GM20000 (cell line): Measurements from ENCODE around the gene OPTC.

Source experiments
- DNase-seq: peaks from one replicate; pipeline ENCODE4 v3.0.0; 2012; ENCODE audit warnings: low spot score
- TF ChIP-seq, protein P1 (sequence below): IDR thresholded peaks from 2 replicates; pipeline ENCODE4 v1.5.1; 2012; ENCODE audit warnings: mild to moderate bottlenecking, control low read depth; ENCODE audit errors: extremely low read depth, missing control alignments

OPTC gene

DNA sequence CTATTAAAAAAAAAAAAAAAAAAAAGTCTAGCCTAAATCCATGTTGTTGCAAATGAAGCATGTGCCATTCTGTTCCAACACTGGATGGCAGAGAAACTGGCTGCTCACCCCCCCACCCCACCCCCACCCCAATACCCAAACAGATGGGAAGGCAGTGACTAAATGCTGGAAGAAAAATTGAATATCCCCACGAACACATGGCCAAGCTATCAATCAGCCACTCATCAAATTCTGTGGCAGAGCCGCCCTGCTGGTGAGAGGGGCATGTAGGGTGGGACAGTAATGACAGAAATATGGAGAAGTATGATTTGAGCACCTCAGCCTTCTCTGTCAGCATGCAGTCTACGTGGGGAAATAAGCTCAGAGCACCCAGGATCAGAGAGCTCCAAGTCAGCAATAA, 34.1 kb downstream of the OPTC start:
- no peak for DNase-seq
- TF ChIP-seq, protein P1, sequence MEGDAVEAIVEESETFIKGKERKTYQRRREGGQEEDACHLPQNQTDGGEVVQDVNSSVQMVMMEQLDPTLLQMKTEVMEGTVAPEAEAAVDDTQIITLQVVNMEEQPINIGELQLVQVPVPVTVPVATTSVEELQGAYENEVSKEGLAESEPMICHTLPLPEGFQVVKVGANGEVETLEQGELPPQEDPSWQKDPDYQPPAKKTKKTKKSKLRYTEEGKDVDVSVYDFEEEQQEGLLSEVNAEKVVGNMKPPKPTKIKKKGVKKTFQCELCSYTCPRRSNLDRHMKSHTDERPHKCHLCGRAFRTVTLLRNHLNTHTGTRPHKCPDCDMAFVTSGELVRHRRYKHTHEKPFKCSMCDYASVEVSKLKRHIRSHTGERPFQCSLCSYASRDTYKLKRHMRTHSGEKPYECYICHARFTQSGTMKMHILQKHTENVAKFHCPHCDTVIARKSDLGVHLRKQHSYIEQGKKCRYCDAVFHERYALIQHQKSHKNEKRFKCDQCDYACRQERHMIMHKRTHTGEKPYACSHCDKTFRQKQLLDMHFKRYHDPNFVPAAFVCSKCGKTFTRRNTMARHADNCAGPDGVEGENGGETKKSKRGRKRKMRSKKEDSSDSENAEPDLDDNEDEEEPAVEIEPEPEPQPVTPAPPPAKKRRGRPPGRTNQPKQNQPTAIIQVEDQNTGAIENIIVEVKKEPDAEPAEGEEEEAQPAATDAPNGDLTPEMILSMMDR = no peak

DNA sequence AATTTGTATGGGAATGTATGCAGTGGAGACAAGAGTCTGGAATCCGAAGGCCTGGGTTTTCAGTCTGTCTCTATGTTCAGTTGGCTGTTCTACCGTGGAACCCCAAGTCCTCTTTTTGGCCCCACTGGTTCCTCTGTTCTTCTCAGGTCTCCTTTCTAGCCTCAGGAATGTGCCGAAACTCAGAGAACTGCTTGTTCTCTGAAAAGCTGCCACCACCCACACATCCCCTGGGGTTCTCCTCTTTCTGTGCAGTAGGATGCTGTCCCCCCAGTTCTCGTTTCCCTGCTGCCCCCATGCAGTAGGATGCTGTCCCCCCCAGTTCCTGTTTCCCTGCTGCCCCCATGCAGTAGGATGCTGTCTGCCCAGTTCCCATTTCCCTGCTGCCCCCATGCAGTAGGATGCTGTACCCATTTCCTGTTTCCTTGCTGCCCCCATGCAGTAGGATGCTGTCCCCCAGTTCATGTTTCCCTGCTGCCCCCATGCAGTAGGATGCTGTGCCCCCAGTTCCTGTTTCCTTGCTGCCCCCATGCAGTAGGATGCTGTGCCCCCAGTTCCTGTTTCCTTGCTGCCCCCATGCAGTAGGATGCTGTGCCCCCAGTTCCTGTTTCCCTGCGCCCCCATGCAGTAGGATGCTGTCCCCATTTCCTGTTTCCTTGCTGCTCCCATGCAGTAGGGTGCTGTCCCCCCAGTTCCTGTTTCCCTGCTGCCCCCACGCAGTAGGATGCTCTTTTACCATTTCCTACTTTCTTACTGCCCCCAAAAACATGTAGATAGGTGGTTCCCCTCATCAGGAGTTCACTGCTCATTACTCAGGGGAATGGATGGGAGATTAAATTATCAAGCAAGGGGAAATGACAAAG, 35.3 kb downstream of the OPTC start:
- DNase-seq = no peak
- TF ChIP-seq, protein P1 = no peak

GRCh38 chr1:203531063-203531462, 37.1 kb downstream of the OPTC start:
- no peak for DNase-seq
- TF ChIP-seq, protein P1 = no peak

- DNase-seq = no peak
- TF ChIP-seq, protein P1 = no peak
Observed at GRCh38 chr1:203534012-203534411, 40.1 kb downstream of the OPTC start.

- DNase-seq = no peak
- TF ChIP-seq, protein P1 = no peak
Observed at GRCh38 chr1:203534526-203534925, 40.6 kb downstream of the OPTC start.

GRCh38 chr1:203536575-203536974, 42.6 kb downstream of the OPTC start:
- TF ChIP-seq, protein P1 = no peak
- DNase-seq = no peak

DNA sequence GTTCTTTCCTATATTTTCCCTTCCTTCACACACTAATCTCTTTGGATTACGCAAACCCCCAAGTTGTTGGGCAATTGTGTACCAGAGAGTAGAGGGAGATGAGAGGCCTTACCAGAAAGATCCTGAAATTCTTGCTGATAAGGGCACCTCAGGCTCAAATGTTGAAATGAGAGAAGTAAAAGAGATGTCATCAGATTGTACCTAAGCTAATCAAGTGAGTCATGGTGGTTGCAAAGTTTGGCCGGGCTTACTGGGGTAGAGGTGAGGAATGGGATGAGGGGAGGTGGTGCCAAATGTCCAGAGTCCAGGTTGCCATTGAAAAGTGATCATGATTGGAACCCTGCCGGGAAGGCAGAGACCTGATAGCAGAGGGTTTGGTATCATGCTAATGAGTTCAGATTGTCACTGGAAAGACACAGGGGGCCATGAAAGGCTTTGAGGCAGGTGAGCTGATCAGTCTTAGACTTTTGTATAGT, 43.1 kb downstream of the OPTC start:
- TF ChIP-seq, protein P1 = no peak
- no peak for DNase-seq
